Anterior cingulate cortex (tissue), 58 donors: Measurements from ENCODE around the gene GOLGA6D.
"Not testable (repeated sequence)": the region's sequence is repeated elsewhere in the genome, so short reads cannot be mapped to it uniquely, and the experiment has no call there.

Experiments used
- DNase-seq, 58 donors: peaks; one replicate each; lab custom pipeline; 2025; lab: John Stamatoyannopoulos, UW

Gene GOLGA6D

GRCh38 chr15:75328493-75329314 is 46.1 kb downstream of the GOLGA6D start:
- no peak for DNase-seq

- no peak for DNase-seq
These were observed 46.9 kb downstream of the GOLGA6D start for GRCh38 chr15:75329571-75329970.

DNA sequence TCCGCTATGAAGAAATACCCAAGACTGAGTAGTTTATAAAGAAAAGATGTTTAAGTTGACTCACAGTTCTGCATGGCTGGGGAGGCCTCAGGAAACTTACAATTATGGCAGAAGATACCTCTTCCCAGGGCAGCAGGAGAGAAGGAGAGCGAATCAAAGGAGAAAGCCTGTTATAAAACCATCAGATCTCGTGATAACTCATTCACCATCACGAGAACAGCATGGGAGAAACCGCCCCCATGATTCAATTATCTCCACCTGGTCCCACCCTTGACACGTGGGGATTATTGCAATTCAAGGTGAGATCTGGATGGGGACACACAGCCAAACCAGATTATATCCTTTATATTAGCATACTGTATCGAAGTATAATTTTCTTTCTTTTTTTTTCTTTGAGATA is 49.5 kb downstream of the GOLGA6D start:
- not testable (repeated sequence) for DNase-seq

GRCh38 chr15:75333654-75334419 is 51.2 kb downstream of the GOLGA6D start:
- not testable (repeated sequence) for DNase-seq

DNA sequence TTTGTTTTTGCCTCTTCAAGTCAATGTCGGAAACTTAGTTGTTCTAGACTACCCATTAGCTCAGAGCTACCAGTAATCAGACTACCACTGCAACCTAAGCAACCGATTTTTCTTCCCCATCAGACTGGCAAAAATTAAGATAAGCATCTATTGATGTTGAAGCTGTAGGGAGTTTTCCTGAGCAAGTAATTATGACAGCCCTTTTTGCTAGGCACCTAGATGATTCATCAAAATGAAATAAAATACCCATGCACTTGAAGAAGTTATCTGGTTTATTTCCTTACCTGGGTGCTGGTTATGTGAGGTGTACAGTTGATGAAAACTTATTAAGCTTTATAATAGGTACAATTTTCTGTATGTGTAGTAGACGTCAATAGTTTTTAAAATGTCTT is 52.7 kb downstream of the GOLGA6D start:
- DNase-seq = no peak

- peak; percentile 51 to 96 (median 89) for DNase-seq
These were observed 53.2 kb downstream of the GOLGA6D start, which contains the start of gene COMMD4 for GRCh38 chr15:75335705-75336355. COMMD4 (plus strand) TSS chr15:75336063; CDS start chr15:75336090, 27 bp downstream.

- no peak for DNase-seq
These were observed 56.1 kb downstream of the GOLGA6D start for GRCh38 chr15:75338661-75339240.

- DNase-seq = no peak
These were observed 57.1 kb downstream of the GOLGA6D start for GRCh38 chr15:75339531-75340240.

DNA sequence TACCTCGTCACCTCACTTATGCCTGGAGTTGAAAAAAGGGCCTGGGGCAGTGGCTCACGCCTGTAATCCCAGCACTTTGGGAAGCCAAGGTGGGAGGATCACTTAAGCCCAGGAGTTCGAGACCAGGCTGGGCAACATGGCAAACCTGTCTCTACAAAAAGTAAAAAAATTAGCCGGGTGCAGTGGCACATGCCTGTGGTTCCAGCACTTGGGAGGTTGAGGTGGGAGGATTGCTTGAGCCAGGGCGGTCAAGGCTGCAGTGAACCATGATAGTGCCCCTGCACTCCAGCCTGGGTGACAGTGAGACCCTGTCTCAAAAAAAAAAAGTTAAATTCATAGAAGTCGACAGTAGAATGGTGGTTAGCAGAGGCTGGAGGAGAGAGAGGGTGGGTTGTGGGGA is 59.6 kb downstream of the GOLGA6D start:
- no peak for DNase-seq

- peak in 20 of 58 donors; percentile 7 to 72 (median 23) for DNase-seq
These were observed 61.3 kb downstream of the GOLGA6D start for GRCh38 chr15:75343953-75344352.
